ENCODE data around the gene ELAPOR1.

DNA sequence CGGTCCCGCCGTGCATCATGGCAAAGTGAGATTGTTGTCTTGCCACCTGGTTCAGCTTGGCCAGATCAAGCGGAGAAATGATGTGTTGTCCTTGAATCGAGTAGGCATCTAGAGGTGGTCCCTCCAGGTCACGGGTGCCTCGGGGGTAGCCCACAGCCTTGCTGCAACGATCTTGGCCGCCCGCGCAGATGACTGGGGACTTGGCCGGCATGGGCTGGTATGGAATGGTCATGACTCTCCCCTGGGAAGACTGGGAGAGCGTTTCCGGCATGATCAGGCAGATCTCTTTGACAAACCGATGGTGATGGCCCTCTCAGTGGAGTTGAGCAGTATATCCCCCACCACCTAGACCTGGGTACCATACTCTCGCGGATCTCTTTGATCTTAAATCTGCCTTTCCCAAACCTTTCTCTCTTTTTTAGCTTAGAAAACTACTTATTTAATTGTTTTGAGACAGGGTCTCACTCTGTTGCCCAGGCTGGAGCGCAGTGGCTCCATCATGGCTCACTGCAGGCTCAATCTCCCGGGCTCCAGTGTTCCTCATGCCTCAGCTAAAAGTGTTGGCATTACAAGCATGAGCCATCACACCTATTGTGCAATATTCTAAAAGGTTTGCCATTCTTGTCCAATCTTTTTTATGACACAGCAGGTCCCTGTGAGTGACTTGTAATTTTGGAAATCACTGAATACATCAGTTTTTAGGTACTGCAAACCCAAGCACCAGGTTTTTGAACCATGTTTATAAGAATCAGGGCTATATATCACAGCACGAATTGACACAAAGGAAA, 9.4 kb upstream of the ELAPOR1 start:
- TF ChIP-seq, protein P1, sequence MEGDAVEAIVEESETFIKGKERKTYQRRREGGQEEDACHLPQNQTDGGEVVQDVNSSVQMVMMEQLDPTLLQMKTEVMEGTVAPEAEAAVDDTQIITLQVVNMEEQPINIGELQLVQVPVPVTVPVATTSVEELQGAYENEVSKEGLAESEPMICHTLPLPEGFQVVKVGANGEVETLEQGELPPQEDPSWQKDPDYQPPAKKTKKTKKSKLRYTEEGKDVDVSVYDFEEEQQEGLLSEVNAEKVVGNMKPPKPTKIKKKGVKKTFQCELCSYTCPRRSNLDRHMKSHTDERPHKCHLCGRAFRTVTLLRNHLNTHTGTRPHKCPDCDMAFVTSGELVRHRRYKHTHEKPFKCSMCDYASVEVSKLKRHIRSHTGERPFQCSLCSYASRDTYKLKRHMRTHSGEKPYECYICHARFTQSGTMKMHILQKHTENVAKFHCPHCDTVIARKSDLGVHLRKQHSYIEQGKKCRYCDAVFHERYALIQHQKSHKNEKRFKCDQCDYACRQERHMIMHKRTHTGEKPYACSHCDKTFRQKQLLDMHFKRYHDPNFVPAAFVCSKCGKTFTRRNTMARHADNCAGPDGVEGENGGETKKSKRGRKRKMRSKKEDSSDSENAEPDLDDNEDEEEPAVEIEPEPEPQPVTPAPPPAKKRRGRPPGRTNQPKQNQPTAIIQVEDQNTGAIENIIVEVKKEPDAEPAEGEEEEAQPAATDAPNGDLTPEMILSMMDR (IDR thresholded peaks at IDR 0.05) = no peak
- no peak for TF ChIP-seq EP300 (IDR thresholded peaks at IDR 0.05)
- TF ChIP-seq POLR2A (IDR thresholded peaks at IDR 0.05) = no peak
- no peak for TF ChIP-seq POLR2AphosphoS5 (IDR thresholded peaks at IDR 0.05)
